K562 (cell line): ENCODE data around the gene MAP3K2. TPM values are rescaled to one million over a fixed set of nuclear protein-coding genes. Genes with fewer than 3 reads are reported as not detected.

ENCODE experiments used
- ESRRB ChIP-seq: fragments of 250-450 bp; sonication (Bioruptor Pico); IDR thresholded peaks from 2 replicates; pipeline ENCODE4 v1.5.0; 2020; ENCODE audit warnings: mild to moderate bottlenecking, moderate library complexity, borderline replicate concordance
- GABPB1 ChIP-seq: sonication (generic); formaldehyde crosslinking; IDR thresholded peaks from 2 replicates; pipeline ENCODE4 v1.8.0; 2022; ENCODE audit warnings: mild to moderate bottlenecking, missing genetic modification reagents
- NFIC ChIP-seq: fragments of 450-650 bp; IDR thresholded peaks from 2 replicates; pipeline ENCODE4 v1.6.1; 2017; ENCODE audit warnings: mild to moderate bottlenecking, inconsistent platforms
- U2AF1 ChIP-seq: fragments of 200-400 bp; formaldehyde crosslinking; optimal IDR thresholded peaks from 2 replicates; pipeline ENCODE3; 2017; ENCODE audit warnings: mild to moderate bottlenecking, low read depth, low read length, moderate library complexity
- ZNF263 ChIP-seq: sonication (generic); formaldehyde crosslinking; IDR thresholded peaks from 2 replicates; pipeline ENCODE4 v1.8.0; 2022; ENCODE audit warnings: mild to moderate bottlenecking, missing genetic modification reagents, borderline replicate concordance
- ZNF609 ChIP-seq: sonication (generic); formaldehyde crosslinking; IDR thresholded peaks from 2 replicates; pipeline ENCODE4 v1.8.1; 2023; ENCODE audit warnings: missing genetic modification reagents, mild to moderate bottlenecking, borderline replicate concordance
- polyA plus RNA-seq, 8 experiments: library from polyadenylated mRNA; depleted of rRNA in 4 of 8; stranded (reverse) in 5 of 8; unstranded in 3 of 8; fragments of >200 nt; fragmentation: Nextera tagmentation in 2 of 8; fragmentation: Illumina TruSeq in 1 of 8; extraction: Ambion mirVana in 2 of 8; extraction: Trizol in 1 of 8; gene quantifications; 2 replicates each; pipeline versions ENCODE4 v1.2.1 to v1.2.3, GENCODE V29; 2011 to 2014; ENCODE audit warnings: inconsistent platforms in 1 of 8, missing spikeins in 1 of 8
- total RNA-seq, 7 experiments: library from RNA; depleted of rRNA in 6 of 7; stranded (reverse); fragments of >200 nt in 6 of 7; fragmentation: Illumina TruSeq in 2 of 7; extraction: Trizol in 2 of 7; gene quantifications; 2 replicates each; pipeline versions ENCODE4 v1.2.1 to v1.2.3, GENCODE V29; 2011 to 2021; ENCODE audit warnings: low replicate concordance in 1 of 7
- TF ChIP-seq, protein P1 (sequence below), 2 experiments: fragments of 450-650 bp in 1 of 2; IDR thresholded peaks; 2 replicates each; pipeline ENCODE4 v1.6.1; 2011 to 2017; ENCODE audit warnings: low read depth in 2 of 2, antibody characterized with exemption in 1 of 2, borderline replicate concordance in 1 of 2, low read length in 1 of 2, mild to moderate bottlenecking in 1 of 2, mixed read lengths in 1 of 2; ENCODE audit not compliant: control insufficient read depth in 1 of 2
- TF ChIP-seq, protein P2 (sequence below), 3 experiments: IDR thresholded peaks in 2 of 3; conservative IDR thresholded peaks in 1 of 3; 2 replicates each; pipeline ENCODE4 v1.5.1; 2011 to 2012; ENCODE audit warnings: low read length in 3 of 3, mild to moderate bottlenecking in 3 of 3, control low read depth in 2 of 3, improper control_type of control experiment in 1 of 3, inconsistent platforms in 1 of 3, low read depth in 1 of 3, mixed read lengths in 1 of 3, moderate library complexity in 1 of 3; ENCODE audit not compliant: insufficient read depth in 2 of 3

The MAP3K2 gene
- total and polyA plus RNA-seq, 9 of the 15 experiments (the other 6 are each of a cell fraction or from before 2014, with no cell fraction given), result 1.2 to 14.2 (median 5.7) TPM

DNA sequence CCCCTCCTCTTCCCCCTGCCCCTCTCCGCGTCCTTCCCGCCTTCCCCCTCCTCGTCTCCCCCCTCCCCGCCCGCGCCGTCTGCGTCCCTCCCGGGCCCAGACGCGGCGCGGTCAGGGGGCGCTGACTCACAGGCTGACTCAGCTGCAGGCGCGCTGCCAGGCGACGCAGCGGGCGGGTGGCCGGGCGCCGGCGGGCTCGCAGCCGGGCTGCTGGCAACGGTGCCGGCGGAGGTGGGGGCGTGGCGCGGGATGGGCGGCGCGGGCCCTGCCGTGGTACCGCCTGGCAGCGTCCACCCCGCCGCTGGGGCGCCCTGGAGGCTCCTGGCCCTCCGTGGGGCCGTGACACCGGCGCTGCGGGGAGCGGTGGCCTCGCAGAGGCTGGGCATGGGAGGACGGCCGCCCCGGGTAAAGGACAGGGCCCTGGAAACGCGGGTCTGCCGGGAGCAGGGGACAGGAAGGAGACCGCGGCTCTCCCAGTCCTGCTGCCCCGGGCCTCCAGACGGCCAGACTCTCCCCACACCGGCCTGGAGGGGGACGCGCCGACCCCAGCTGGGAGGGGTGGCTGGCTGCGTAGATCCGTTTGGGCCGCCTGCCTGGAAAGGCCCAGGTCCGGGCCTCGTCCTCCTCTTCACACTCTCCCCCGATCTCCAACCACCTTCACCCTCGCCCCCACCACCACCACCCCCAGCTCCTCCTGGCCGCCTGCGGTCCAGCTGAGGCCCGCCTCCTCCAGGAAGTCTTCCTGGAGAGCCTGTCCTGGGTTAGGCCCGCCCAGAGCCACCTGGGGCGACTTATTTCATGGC is 20.4 kb upstream of the MAP3K2 start (continued):
- TF ChIP-seq, protein P1, sequence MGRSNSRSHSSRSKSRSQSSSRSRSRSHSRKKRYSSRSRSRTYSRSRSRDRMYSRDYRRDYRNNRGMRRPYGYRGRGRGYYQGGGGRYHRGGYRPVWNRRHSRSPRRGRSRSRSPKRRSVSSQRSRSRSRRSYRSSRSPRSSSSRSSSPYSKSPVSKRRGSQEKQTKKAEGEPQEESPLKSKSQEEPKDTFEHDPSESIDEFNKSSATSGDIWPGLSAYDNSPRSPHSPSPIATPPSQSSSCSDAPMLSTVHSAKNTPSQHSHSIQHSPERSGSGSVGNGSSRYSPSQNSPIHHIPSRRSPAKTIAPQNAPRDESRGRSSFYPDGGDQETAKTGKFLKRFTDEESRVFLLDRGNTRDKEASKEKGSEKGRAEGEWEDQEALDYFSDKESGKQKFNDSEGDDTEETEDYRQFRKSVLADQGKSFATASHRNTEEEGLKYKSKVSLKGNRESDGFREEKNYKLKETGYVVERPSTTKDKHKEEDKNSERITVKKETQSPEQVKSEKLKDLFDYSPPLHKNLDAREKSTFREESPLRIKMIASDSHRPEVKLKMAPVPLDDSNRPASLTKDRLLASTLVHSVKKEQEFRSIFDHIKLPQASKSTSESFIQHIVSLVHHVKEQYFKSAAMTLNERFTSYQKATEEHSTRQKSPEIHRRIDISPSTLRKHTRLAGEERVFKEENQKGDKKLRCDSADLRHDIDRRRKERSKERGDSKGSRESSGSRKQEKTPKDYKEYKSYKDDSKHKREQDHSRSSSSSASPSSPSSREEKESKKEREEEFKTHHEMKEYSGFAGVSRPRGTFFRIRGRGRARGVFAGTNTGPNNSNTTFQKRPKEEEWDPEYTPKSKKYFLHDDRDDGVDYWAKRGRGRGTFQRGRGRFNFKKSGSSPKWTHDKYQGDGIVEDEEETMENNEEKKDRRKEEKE (IDR thresholded peaks at IDR 0.05; ENCODE audit: borderline replicate concordance in 1 of 2, control insufficient read depth in 1 of 2, low read depth in 2 of 2, low read length in 1 of 2), result no peak
- TF ChIP-seq ZNF263 (CRISPR knock-in tag) (no peak), GABPB1 (CRISPR knock-in tag) (no peak), NFIC (peak; percentile 89), U2AF1 (no peak), ESRRB (CRISPR knock-in tag) (no peak), ZNF609 (CRISPR knock-in tag) (no peak)
- TF ChIP-seq, protein P2, sequence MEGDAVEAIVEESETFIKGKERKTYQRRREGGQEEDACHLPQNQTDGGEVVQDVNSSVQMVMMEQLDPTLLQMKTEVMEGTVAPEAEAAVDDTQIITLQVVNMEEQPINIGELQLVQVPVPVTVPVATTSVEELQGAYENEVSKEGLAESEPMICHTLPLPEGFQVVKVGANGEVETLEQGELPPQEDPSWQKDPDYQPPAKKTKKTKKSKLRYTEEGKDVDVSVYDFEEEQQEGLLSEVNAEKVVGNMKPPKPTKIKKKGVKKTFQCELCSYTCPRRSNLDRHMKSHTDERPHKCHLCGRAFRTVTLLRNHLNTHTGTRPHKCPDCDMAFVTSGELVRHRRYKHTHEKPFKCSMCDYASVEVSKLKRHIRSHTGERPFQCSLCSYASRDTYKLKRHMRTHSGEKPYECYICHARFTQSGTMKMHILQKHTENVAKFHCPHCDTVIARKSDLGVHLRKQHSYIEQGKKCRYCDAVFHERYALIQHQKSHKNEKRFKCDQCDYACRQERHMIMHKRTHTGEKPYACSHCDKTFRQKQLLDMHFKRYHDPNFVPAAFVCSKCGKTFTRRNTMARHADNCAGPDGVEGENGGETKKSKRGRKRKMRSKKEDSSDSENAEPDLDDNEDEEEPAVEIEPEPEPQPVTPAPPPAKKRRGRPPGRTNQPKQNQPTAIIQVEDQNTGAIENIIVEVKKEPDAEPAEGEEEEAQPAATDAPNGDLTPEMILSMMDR (IDR thresholded peaks at IDR 0.05 in 2 of 3, conservative IDR thresholded peaks at IDR 0.05 in 1 of 3; ENCODE audit: insufficient read depth in 2 of 3, low read depth in 1 of 3, low read length in 3 of 3), result no peak
